ENCODE measurements around the gene HS3ST1.

Gene HS3ST1

GRCh38 chr4:11427121-11427996 is 1.3 kb downstream of the HS3ST1 start:
- TF ChIP-seq, protein P1, sequence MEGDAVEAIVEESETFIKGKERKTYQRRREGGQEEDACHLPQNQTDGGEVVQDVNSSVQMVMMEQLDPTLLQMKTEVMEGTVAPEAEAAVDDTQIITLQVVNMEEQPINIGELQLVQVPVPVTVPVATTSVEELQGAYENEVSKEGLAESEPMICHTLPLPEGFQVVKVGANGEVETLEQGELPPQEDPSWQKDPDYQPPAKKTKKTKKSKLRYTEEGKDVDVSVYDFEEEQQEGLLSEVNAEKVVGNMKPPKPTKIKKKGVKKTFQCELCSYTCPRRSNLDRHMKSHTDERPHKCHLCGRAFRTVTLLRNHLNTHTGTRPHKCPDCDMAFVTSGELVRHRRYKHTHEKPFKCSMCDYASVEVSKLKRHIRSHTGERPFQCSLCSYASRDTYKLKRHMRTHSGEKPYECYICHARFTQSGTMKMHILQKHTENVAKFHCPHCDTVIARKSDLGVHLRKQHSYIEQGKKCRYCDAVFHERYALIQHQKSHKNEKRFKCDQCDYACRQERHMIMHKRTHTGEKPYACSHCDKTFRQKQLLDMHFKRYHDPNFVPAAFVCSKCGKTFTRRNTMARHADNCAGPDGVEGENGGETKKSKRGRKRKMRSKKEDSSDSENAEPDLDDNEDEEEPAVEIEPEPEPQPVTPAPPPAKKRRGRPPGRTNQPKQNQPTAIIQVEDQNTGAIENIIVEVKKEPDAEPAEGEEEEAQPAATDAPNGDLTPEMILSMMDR (IDR thresholded peaks at IDR 0.05; ENCODE audit: insufficient read depth, low read depth, low read length, missing control alignments), result no peak
- H3K4me3 ChIP-seq (ENCODE audit: low read length), result peak overlapping the region; percentile 79
- DNase-seq (ENCODE audit: low read depth), result no peak

DNA sequence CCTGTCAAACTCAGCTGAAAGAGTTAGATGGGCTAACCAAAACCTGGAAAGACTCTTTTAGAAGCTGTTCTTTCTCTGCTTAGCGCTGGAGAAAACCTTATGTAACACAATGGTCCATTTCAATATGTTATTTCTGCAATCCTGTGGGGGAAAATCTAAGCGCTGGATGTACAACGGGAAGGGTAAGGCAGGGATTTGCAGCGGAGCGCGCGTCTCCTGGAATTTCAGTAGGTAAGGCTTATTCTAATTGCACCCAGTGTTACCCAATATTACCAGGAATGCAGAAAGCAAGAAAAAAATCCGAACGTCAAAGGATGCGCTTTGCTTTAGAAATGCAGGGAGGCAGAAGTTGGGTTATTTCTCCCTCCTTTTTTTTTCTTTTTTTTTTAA is 2.0 kb downstream of the HS3ST1 start:
- H3K4me3 ChIP-seq (ENCODE audit: low read length), result peak overlapping the region; percentile 79
- peak; percentile 51 for DNase-seq (ENCODE audit: low read depth)
- TF ChIP-seq, protein P1 (IDR thresholded peaks at IDR 0.05; ENCODE audit: insufficient read depth, low read depth, low read length, missing control alignments), result no peak

GRCh38 chr4:11426003-11426402 is 2.7 kb downstream of the HS3ST1 start:
- TF ChIP-seq, protein P1 (IDR thresholded peaks at IDR 0.05; ENCODE audit: insufficient read depth, low read depth, low read length, missing control alignments), result no peak
- DNase-seq (ENCODE audit: low read depth), result no peak
- H3K4me3 ChIP-seq (ENCODE audit: low read length), result no peak overlapping the region

GRCh38 chr4:11424856-11425255 is 3.8 kb downstream of the HS3ST1 start:
- TF ChIP-seq, protein P1 (IDR thresholded peaks at IDR 0.05; ENCODE audit: insufficient read depth, low read depth, low read length, missing control alignments), result peak; percentile 22
- H3K4me3 ChIP-seq (ENCODE audit: low read length), result no peak overlapping the region
- DNase-seq (ENCODE audit: low read depth), result no peak

DNA sequence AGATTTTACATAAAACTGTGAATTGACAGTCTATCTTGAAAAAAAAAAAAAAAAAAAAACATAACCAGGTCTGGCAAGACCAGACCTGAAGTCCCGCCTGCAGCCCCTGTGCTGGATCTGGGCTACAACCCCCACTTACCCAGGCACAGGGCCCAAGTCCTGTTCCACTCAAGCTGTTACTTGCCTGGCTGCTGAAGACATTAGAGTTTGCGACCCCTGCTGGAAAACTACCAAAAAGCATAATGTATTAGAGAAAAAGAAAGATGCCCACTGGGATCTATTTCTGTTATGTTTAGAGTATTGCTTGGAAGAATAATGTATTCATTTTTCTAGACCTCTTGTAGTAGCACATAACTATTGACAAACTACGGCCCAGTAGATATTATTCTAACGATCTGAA is 4.7 kb downstream of the HS3ST1 start:
- peak; percentile 76 for DNase-seq (ENCODE audit: low read depth)
- TF ChIP-seq, protein P1 (IDR thresholded peaks at IDR 0.05; ENCODE audit: insufficient read depth, low read depth, low read length, missing control alignments), result peak; percentile 57
- H3K4me3 ChIP-seq (ENCODE audit: low read length), result no peak overlapping the region

DNA sequence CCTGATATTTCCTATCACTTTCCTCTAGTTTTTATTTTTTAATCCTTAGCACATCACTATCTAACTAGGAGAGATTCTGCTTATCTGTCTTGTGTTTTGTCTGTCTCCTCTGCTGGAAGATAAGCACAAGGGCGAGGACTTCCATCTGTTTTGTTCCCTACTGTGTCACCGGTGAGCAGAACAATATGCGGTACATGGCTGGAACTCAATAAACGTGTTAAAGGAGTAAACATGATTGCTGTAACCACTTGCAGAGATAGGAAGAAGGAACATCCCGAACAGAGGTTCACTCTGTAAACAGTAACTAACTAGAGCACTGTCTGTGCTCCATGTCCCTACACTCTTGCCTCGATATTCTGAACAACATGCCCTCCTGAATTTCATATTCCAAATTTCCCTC is 5.2 kb downstream of the HS3ST1 start:
- TF ChIP-seq, protein P1 (IDR thresholded peaks at IDR 0.05; ENCODE audit: insufficient read depth, low read depth, low read length, missing control alignments), result no peak
- DNase-seq (ENCODE audit: low read depth), result no peak
- H3K4me3 ChIP-seq (ENCODE audit: low read length), result no peak overlapping the region

- no peak for DNase-seq (ENCODE audit: low read depth)
- TF ChIP-seq, protein P1 (IDR thresholded peaks at IDR 0.05; ENCODE audit: insufficient read depth, low read depth, low read length, missing control alignments), result no peak
- no peak overlapping the region for H3K4me3 ChIP-seq (ENCODE audit: low read length)
These were observed 7.6 kb downstream of the HS3ST1 start for GRCh38 chr4:11421116-11421515.

Data from epithelial cell of esophagus (primary cell).